HL-60 (cell line): ENCODE results near the gene GPR4.

Experiments used
- GABPA ChIP-seq: IDR thresholded peaks from 2 replicates; pipeline ENCODE4 v1.6.1; 2012; ENCODE audit warnings: low read depth
- POLR2AphosphoS5 ChIP-seq: IDR thresholded peaks from 2 replicates; pipeline ENCODE4 v1.6.1; 2012; ENCODE audit warnings: low read depth
- SPI1 ChIP-seq: IDR thresholded peaks from 2 replicates; pipeline ENCODE4 v1.6.1; 2012; ENCODE audit warnings: low read depth, mild to moderate bottlenecking, borderline replicate concordance
- TF ChIP-seq, protein P1 (sequence below): IDR thresholded peaks from one replicate; pipeline ENCODE4 v1.5.1; 2011; ENCODE audit warnings: low read length, control low read depth, inconsistent platforms; ENCODE audit not compliant: insufficient read depth
- TF ChIP-seq, protein P2 (sequence below): IDR thresholded peaks from 2 replicates; pipeline ENCODE4 v1.6.1; 2012; ENCODE audit warnings: low read depth; ENCODE audit not compliant: insufficient replicate concordance

DNA sequence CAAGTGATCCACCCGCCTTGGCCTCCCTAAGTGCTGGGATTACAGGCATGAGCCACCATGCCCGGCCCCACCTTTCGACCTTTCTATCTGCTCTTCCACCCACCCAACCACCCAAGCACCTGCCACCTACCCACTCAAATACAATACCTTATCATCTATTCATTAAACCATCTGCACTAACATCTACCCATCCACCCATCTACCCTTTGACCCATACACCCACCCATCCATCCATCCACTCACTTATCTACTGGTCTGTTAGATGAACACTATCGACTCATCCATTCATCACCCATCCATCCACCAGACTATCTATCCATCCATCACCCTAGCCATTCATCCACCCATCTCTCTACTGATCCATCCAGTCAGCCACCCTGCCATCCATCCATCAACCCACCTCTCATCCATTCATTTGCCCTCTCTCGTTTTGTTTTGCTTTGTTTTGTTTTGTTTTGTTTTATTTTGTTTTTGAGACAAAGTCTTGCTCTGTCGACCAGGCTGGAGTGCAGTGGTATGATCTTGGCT is 20.0 kb upstream of the GPR4 start:
- TF ChIP-seq, protein P1, sequence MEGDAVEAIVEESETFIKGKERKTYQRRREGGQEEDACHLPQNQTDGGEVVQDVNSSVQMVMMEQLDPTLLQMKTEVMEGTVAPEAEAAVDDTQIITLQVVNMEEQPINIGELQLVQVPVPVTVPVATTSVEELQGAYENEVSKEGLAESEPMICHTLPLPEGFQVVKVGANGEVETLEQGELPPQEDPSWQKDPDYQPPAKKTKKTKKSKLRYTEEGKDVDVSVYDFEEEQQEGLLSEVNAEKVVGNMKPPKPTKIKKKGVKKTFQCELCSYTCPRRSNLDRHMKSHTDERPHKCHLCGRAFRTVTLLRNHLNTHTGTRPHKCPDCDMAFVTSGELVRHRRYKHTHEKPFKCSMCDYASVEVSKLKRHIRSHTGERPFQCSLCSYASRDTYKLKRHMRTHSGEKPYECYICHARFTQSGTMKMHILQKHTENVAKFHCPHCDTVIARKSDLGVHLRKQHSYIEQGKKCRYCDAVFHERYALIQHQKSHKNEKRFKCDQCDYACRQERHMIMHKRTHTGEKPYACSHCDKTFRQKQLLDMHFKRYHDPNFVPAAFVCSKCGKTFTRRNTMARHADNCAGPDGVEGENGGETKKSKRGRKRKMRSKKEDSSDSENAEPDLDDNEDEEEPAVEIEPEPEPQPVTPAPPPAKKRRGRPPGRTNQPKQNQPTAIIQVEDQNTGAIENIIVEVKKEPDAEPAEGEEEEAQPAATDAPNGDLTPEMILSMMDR: no peak
- TF ChIP-seq, protein P2, sequence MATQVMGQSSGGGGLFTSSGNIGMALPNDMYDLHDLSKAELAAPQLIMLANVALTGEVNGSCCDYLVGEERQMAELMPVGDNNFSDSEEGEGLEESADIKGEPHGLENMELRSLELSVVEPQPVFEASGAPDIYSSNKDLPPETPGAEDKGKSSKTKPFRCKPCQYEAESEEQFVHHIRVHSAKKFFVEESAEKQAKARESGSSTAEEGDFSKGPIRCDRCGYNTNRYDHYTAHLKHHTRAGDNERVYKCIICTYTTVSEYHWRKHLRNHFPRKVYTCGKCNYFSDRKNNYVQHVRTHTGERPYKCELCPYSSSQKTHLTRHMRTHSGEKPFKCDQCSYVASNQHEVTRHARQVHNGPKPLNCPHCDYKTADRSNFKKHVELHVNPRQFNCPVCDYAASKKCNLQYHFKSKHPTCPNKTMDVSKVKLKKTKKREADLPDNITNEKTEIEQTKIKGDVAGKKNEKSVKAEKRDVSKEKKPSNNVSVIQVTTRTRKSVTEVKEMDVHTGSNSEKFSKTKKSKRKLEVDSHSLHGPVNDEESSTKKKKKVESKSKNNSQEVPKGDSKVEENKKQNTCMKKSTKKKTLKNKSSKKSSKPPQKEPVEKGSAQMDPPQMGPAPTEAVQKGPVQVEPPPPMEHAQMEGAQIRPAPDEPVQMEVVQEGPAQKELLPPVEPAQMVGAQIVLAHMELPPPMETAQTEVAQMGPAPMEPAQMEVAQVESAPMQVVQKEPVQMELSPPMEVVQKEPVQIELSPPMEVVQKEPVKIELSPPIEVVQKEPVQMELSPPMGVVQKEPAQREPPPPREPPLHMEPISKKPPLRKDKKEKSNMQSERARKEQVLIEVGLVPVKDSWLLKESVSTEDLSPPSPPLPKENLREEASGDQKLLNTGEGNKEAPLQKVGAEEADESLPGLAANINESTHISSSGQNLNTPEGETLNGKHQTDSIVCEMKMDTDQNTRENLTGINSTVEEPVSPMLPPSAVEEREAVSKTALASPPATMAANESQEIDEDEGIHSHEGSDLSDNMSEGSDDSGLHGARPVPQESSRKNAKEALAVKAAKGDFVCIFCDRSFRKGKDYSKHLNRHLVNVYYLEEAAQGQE: no peak
- no peak for TF ChIP-seq GABPA
- no peak for TF ChIP-seq POLR2AphosphoS5
- no peak for TF ChIP-seq SPI1
